Loucy (cell line): ENCODE results near the gene CFAP410.

Experiments used
- CTCF ChIP-seq: fragments of 200-600 bp; sonication (generic); conservative IDR thresholded peaks from 2 replicates; pipeline ENCODE4 v1.5.1; 2014; ENCODE audit warnings: mild to moderate bottlenecking, antibody characterized with exemption, low read length
- EZH2phosphoT487 ChIP-seq: fragments of 200-600 bp; IDR thresholded peaks from 2 replicates; pipeline ENCODE4 v1.6.1; 2018; ENCODE audit warnings: antibody characterized with exemption, mild to moderate bottlenecking, moderate library complexity, borderline replicate concordance

DNA sequence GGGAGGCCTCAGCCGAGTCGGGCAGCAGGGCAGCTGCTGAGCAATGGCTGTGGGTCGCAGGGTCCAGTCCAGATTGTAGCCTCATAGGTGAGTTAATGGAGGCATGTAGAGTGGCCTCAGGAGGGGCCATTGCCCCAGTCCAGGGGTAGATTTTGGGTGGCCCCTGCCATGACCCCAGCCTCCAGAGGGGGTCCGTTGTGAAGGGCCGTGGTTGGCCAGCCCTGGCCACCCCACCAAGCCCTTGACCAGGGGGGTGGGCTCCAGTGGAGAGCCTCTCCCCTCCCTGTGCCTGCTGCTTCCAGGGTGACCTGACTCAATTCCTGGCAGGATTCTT lies 40.3 kb upstream of the CFAP410 start:
- TF ChIP-seq CTCF (no peak), EZH2phosphoT487 (no peak)
